HG03045 (cell line): ENCODE data around the gene GNB5.

Source experiments
- ATAC-seq: cut with Tn5 transposase; IDR thresholded peaks from one replicate; pipeline ENCODE4 v1.9.1; 2021; ENCODE audit warnings: mild to moderate bottlenecking, moderate library complexity; ENCODE audit not compliant: unreplicated experiment

Gene GNB5

GRCh38 chr15:52208306-52208946, 17.2 kb upstream of the GNB5 start:
- ATAC-seq: peak; percentile 81

GRCh38 chr15:52207191-52207590, 16.0 kb upstream of the GNB5 start:
- ATAC-seq: no peak

- no peak for ATAC-seq
Measured at GRCh38 chr15:52206446-52206845, 15.3 kb upstream of the GNB5 start.

- no peak for ATAC-seq
Measured at GRCh38 chr15:52204657-52205056, 13.5 kb upstream of the GNB5 start.

- no peak for ATAC-seq
Measured at GRCh38 chr15:52200831-52201365, 9.7 kb upstream of the GNB5 start.

GRCh38 chr15:52199271-52199670, 8.1 kb upstream of the GNB5 start:
- ATAC-seq: no peak

GRCh38 chr15:52196891-52197290, 5.7 kb upstream of the GNB5 start:
- ATAC-seq: no peak

GRCh38 chr15:52193791-52194190, 2.6 kb upstream of the GNB5 start:
- ATAC-seq: no peak

GRCh38 chr15:52193321-52193720, 2.1 kb upstream of the GNB5 start:
- no peak for ATAC-seq

GRCh38 chr15:52186651-52187486, 4.3 kb downstream of the GNB5 start:
- no peak for ATAC-seq

- ATAC-seq: no peak
Measured at GRCh38 chr15:52185151-52185561, 6.0 kb downstream of the GNB5 start.

GRCh38 chr15:52184721-52185120, 6.5 kb downstream of the GNB5 start:
- no peak for ATAC-seq

- no peak for ATAC-seq
Measured at GRCh38 chr15:52183562-52184173, 7.5 kb downstream of the GNB5 start.

- no peak for ATAC-seq
Measured at GRCh38 chr15:52181938-52182780, 9.0 kb downstream of the GNB5 start.

- ATAC-seq: no peak
Measured at GRCh38 chr15:52180851-52181450, 10.2 kb downstream of the GNB5 start.

GRCh38 chr15:52180196-52180835, 10.9 kb downstream of the GNB5 start:
- ATAC-seq: peak; percentile 23

GRCh38 chr15:52179278-52180195, 11.7 kb downstream of the GNB5 start:
- peak; percentile 87 for ATAC-seq

GRCh38 chr15:52178765-52179164, 12.4 kb downstream of the GNB5 start:
- no peak for ATAC-seq

GRCh38 chr15:52172869-52173268, 18.3 kb downstream of the GNB5 start:
- ATAC-seq: no peak
